ENCODE results near the gene CACYBP.
"Not testable (repeated sequence)": the region's sequence is repeated elsewhere in the genome, so short reads cannot be mapped to it uniquely, and the experiment has no call there.

Gene CACYBP

DNA sequence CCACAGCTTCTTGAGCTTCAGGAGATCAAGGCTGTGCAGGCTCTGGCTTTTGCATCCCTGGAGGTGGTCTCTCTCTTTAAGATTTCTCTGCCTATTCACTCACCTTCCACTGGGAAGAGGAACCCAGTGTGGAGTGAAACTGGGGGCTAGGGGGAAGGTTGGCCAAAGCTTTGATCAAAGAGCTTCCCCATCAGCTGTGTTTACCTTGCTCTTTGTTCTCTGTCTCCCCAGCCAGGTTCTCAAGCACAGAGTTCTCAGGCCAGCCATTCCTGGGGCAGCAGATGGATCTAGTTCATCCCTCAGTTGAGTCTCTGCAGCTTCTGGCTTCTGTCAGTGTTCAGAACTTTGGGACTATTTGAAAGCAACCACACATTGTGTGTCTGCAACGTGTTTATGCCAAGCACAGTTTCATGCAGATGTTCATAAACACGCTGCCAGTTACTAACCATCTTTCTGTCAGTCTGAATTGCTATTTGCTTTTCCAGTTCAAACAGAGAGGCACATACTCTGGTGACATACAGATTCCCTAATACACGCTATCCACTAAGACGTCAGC lies 40.7 kb downstream of the CACYBP start:
- Histone ChIP-seq H3K23ac (ENCODE audit: low read length in 2 of 2) (no peak overlapping the region), H2AFZ (ENCODE audit: low read depth, low read length) (no peak overlapping the region), H4K91ac (ENCODE audit: low read length) (no peak overlapping the region), H2AK5ac (ENCODE audit: low read length, severe bottlenecking) (no peak overlapping the region), H2BK15ac (ENCODE audit: low read depth, poor library complexity, severe bottlenecking) (no peak overlapping the region), H4K8ac (ENCODE audit: low read length) (no peak overlapping the region), H3K4me3 (ENCODE audit: insufficient read depth in 1 of 2, low read depth in 1 of 2, low read length in 2 of 2) (no peak overlapping the region), H3K79me1 (replicated peaks; ENCODE audit: low read length, poor library complexity, severe bottlenecking) (no peaks in the 10 kb centered on the region), H2BK120ac (ENCODE audit: low read depth, low read length) (no peak overlapping the region), H3K18ac (ENCODE audit: low read depth in 1 of 2, low read length in 2 of 2) (no peak overlapping the region), H3K4me2 (ENCODE audit: low read length, poor library complexity, severe bottlenecking) (no peak overlapping the region), H3K27ac (ENCODE audit: low read length, poor library complexity, severe bottlenecking) (no peak overlapping the region), H3K36me3 (ENCODE audit: control insufficient read depth in 1 of 2, insufficient read depth in 2 of 2, low read depth in 1 of 2, low read length in 2 of 2) (no peaks in the 10 kb centered on the region), H3K4ac (ENCODE audit: low read depth in 1 of 2, low read length in 2 of 2) (no peak overlapping the region), H3K14ac (ENCODE audit: low read length in 2 of 2) (no peak overlapping the region), H3K27me3 (ENCODE audit: control insufficient read depth in 1 of 2, insufficient read depth in 1 of 2, low read length in 2 of 2) (peaks cover 6 to 13% of the 10 kb centered on the region in 2 experiments), H2BK12ac (ENCODE audit: low read length in 2 of 2) (no peak overlapping the region), H2BK5ac (ENCODE audit: low read depth, low read length, poor library complexity, severe bottlenecking) (no peak overlapping the region), H3K9ac (ENCODE audit: low read length) (no peak overlapping the region), H3K4me1 (ENCODE audit: control insufficient read depth, insufficient read depth, low read depth, low read length) (peaks cover 4% of the 10 kb centered on the region), H3K9me3 (ENCODE audit: control insufficient read depth, low read length) (no peaks in the 10 kb centered on the region)
- 75% methylated on average over 3 of the region's 4 CpGs for WGBS
- DNase-seq = no peak

DNA sequence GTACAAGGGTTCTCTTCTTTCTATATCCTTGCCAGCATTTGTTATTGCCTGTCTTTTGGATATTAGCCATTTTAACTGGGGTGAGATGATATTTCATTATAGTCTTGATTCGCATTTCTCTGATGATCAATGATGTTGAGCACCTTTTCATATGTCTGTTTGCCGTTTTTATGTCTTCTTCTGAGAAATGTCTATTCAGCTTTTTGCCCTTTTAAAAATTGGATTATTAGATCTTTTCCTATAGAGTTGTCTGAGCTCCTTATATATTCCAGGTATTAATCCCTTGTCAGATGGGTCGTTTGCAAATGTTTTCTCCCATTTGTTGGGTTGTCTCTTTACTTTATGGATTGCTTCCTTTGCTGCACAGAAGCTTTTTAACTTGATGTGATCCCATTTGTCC lies 42.9 kb downstream of the CACYBP start:
- H2BK15ac ChIP-seq (ENCODE audit: low read depth, poor library complexity, severe bottlenecking) = no peak overlapping the region
- no peak overlapping the region for H3K27ac ChIP-seq (ENCODE audit: low read length, poor library complexity, severe bottlenecking)

DNA sequence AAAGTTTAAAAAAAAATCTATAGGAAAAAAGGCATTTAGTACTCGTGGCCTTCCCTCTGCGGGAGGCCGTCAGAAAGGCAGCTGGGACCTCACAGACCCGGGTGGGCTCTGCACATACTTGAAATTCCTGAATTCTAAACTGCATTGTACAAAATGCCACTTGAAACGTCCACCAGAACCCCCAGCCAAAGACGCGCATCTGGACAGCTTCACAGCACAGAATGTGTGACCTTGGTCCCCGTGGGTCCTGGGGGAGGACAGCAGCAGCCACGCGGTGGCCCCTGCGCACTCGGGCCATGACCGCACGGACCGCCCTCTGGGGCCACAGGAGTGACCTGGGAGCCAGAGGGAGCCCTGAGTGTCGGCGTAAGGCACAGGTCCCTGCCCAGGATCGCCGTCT lies 44.1 kb downstream of the CACYBP start:
- Histone ChIP-seq H2BK15ac (ENCODE audit: low read depth, poor library complexity, severe bottlenecking) (no peak overlapping the region), H3K4me2 (ENCODE audit: low read length, poor library complexity, severe bottlenecking) (no peak overlapping the region), H3K79me1 (replicated peaks; ENCODE audit: low read length, poor library complexity, severe bottlenecking) (no peaks in the 10 kb centered on the region), H3K4me1 (ENCODE audit: control insufficient read depth, insufficient read depth, low read depth, low read length) (peaks cover 4% of the 10 kb centered on the region), H4K91ac (ENCODE audit: low read length) (no peak overlapping the region), H2BK5ac (ENCODE audit: low read depth, low read length, poor library complexity, severe bottlenecking) (peak overlapping the region; percentile 44), H2AFZ (ENCODE audit: low read depth, low read length) (no peak overlapping the region), H3K4me3 (ENCODE audit: insufficient read depth in 1 of 2, low read depth in 1 of 2, low read length in 2 of 2) (no peak overlapping the region), H3K9ac (ENCODE audit: low read length) (no peak overlapping the region), H3K23ac (ENCODE audit: low read length in 2 of 2) (peak overlapping the region in 1 of 2 experiments; percentile 59), H3K18ac (ENCODE audit: low read depth in 1 of 2, low read length in 2 of 2) (peak overlapping the region in 1 of 2 experiments; percentile 48), H3K27me3 (ENCODE audit: control insufficient read depth in 1 of 2, insufficient read depth in 1 of 2, low read length in 2 of 2) (peaks cover 6 to 10% of the 10 kb centered on the region in 2 experiments), H2BK120ac (ENCODE audit: low read depth, low read length) (no peak overlapping the region), H3K36me3 (ENCODE audit: control insufficient read depth in 1 of 2, insufficient read depth in 2 of 2, low read depth in 1 of 2, low read length in 2 of 2) (no peaks in the 10 kb centered on the region), H2BK12ac (ENCODE audit: low read length in 2 of 2) (no peak overlapping the region), H3K4ac (ENCODE audit: low read depth in 1 of 2, low read length in 2 of 2) (no peak overlapping the region), H3K14ac (ENCODE audit: low read length in 2 of 2) (peak overlapping the region in 1 of 2 experiments; percentile 55), H3K27ac (ENCODE audit: low read length, poor library complexity, severe bottlenecking) (no peak overlapping the region), H3K9me3 (ENCODE audit: control insufficient read depth, low read length) (no peaks in the 10 kb centered on the region), H4K8ac (ENCODE audit: low read length) (no peak overlapping the region), H2AK5ac (ENCODE audit: low read length, severe bottlenecking) (no peak overlapping the region)
- 42% methylated on average over 15 of the region's 19 CpGs for WGBS
- no peak for DNase-seq

More for the DNA sequence above, 42.9 kb downstream of the CACYBP start:
- Histone ChIP-seq H2BK5ac (ENCODE audit: low read depth, low read length, poor library complexity, severe bottlenecking) (no peak overlapping the region), H3K23ac (ENCODE audit: low read length in 2 of 2) (no peak overlapping the region), H4K91ac (ENCODE audit: low read length) (no peak overlapping the region), H2AK5ac (ENCODE audit: low read length, severe bottlenecking) (no peak overlapping the region), H2BK120ac (ENCODE audit: low read depth, low read length) (no peak overlapping the region), H3K27me3 (ENCODE audit: control insufficient read depth in 1 of 2, insufficient read depth in 1 of 2, low read length in 2 of 2) (peaks cover 6 to 10% of the 10 kb centered on the region in 2 experiments), H2BK12ac (ENCODE audit: low read length in 2 of 2) (no peak overlapping the region), H2AFZ (ENCODE audit: low read depth, low read length) (no peak overlapping the region), H4K8ac (ENCODE audit: low read length) (no peak overlapping the region), H3K4ac (ENCODE audit: low read depth in 1 of 2, low read length in 2 of 2) (no peak overlapping the region), H3K4me2 (ENCODE audit: low read length, poor library complexity, severe bottlenecking) (no peak overlapping the region), H3K79me1 (replicated peaks; ENCODE audit: low read length, poor library complexity, severe bottlenecking) (no peaks in the 10 kb centered on the region), H3K9me3 (ENCODE audit: control insufficient read depth, low read length) (no peaks in the 10 kb centered on the region), H3K4me3 (ENCODE audit: insufficient read depth in 1 of 2, low read depth in 1 of 2, low read length in 2 of 2) (no peak overlapping the region), H3K9ac (ENCODE audit: low read length) (no peak overlapping the region), H3K14ac (ENCODE audit: low read length in 2 of 2) (no peak overlapping the region), H3K18ac (ENCODE audit: low read depth in 1 of 2, low read length in 2 of 2) (no peak overlapping the region), H3K36me3 (ENCODE audit: control insufficient read depth in 1 of 2, insufficient read depth in 2 of 2, low read depth in 1 of 2, low read length in 2 of 2) (no peaks in the 10 kb centered on the region), H3K4me1 (ENCODE audit: control insufficient read depth, insufficient read depth, low read depth, low read length) (peaks cover 4% of the 10 kb centered on the region)
- no peak for DNase-seq
- 52% methylated on average over 2 of the region's 3 CpGs for WGBS

DNA sequence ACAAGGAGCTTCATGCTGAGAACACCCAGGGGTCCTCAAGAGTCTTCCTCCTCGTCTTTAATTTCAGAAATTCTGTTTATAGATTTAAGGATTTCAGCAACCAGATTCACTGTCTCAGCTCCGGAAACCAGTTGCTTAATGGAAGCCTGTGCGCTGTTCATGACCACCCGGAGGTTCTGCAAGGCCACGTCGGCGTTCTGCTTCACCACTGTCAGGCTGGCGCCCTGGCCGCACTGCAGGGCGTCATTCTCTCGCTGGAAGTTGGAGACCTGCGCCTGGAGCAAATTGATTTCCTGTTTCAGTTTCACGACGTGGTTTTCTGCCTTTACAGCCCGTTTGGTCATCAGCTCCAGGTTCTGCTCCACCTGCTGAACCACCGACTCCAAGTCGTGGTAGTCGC lies 44.8 kb downstream of the CACYBP start:
- not testable (repeated sequence) for H2BK5ac ChIP-seq (ENCODE audit: low read depth, low read length, poor library complexity, severe bottlenecking); H3K9me3 ChIP-seq (ENCODE audit: control insufficient read depth, low read length); H3K4me1 ChIP-seq (ENCODE audit: control insufficient read depth, insufficient read depth, low read depth, low read length); H3K4me2 ChIP-seq (ENCODE audit: low read length, poor library complexity, severe bottlenecking); H3K14ac ChIP-seq (ENCODE audit: low read length in 2 of 2); H3K18ac ChIP-seq (ENCODE audit: low read depth in 1 of 2, low read length in 2 of 2); H3K79me1 ChIP-seq (replicated peaks; ENCODE audit: low read length, poor library complexity, severe bottlenecking); H3K9ac ChIP-seq (ENCODE audit: low read length); H3K4me3 ChIP-seq (ENCODE audit: insufficient read depth in 1 of 2, low read depth in 1 of 2, low read length in 2 of 2); DNase-seq; H3K27ac ChIP-seq (ENCODE audit: low read length, poor library complexity, severe bottlenecking); H3K36me3 ChIP-seq (ENCODE audit: control insufficient read depth in 1 of 2, insufficient read depth in 2 of 2, low read depth in 1 of 2, low read length in 2 of 2); H2AFZ ChIP-seq (ENCODE audit: low read depth, low read length); H2BK120ac ChIP-seq (ENCODE audit: low read depth, low read length); H2BK12ac ChIP-seq (ENCODE audit: low read length in 2 of 2); H3K4ac ChIP-seq (ENCODE audit: low read depth in 1 of 2, low read length in 2 of 2); H2AK5ac ChIP-seq (ENCODE audit: low read length, severe bottlenecking); H3K23ac ChIP-seq (ENCODE audit: low read length in 2 of 2); H2BK15ac ChIP-seq (ENCODE audit: low read depth, poor library complexity, severe bottlenecking); H4K8ac ChIP-seq (ENCODE audit: low read length); H4K91ac ChIP-seq (ENCODE audit: low read length)
- H3K27me3 ChIP-seq (ENCODE audit: control insufficient read depth in 1 of 2, insufficient read depth in 1 of 2, low read length in 2 of 2) = peaks cover 5 to 14% of the 10 kb centered on the region in 2 experiments
- 93% methylated on average over 18 of the region's 18 CpGs for whole genome bisulfite sequencing

Measured in mesenchymal stem cell (in vitro differentiated cells and primary cell).